Type B pancreatic cell (in vitro differentiated cells): Measurements from ENCODE around the gene CEP162. TPM values are rescaled to one million over a fixed set of nuclear protein-coding genes. Genes with fewer than 3 reads are reported as not detected.
"Not testable (repeated sequence)": the region's sequence is repeated elsewhere in the genome, so short reads cannot be mapped to it uniquely, and the experiment has no call there.

Source experiments
- DNase-seq: peaks from one replicate; pipeline ENCODE4 v3.0.0; 2021; ENCODE audit warnings: mixed read lengths; ENCODE audit not compliant: unreplicated experiment; ENCODE audit errors: extremely low spot score
- H3K27ac Mint-ChIP-seq: 2 replicates; pipeline ENCODE4 v1.8.0; 2021; ENCODE audit warnings: mild to moderate bottlenecking, mixed read lengths
- H3K27me3 Mint-ChIP-seq: 2 replicates; pipeline ENCODE4 v1.8.0; 2021; ENCODE audit warnings: mixed read lengths
- H3K36me3 Mint-ChIP-seq: 2 replicates; pipeline ENCODE4 v1.8.0; 2021; ENCODE audit warnings: mixed read lengths
- H3K4me1 Mint-ChIP-seq: one replicate; pipeline ENCODE4 v1.8.0; 2021; ENCODE audit warnings: mixed read lengths; ENCODE audit not compliant: unreplicated experiment
- H3K4me3 Mint-ChIP-seq: 2 replicates; pipeline ENCODE4 v1.8.0; 2021; ENCODE audit warnings: mild to moderate bottlenecking, mixed read lengths
- H3K9me3 Mint-ChIP-seq: 2 replicates; pipeline ENCODE4 v1.8.0; 2021; ENCODE audit warnings: mixed read lengths
- CTCF ChIP-seq: fragments of 200-600 bp; sonication (generic); conservative IDR thresholded peaks from 2 replicates; pipeline ENCODE4 v1.5.0; 2021; ENCODE audit warnings: antibody characterized with exemption, mild to moderate bottlenecking
- total RNA-seq: library from RNA; stranded (reverse); gene quantifications from 2 replicates; pipeline ENCODE4 v1.2.1, GENCODE V29; 2021; ENCODE audit warnings: low replicate concordance

CEP162 gene
- total RNA-seq, 1 donor from 2014 or later = 17.2 TPM

DNA sequence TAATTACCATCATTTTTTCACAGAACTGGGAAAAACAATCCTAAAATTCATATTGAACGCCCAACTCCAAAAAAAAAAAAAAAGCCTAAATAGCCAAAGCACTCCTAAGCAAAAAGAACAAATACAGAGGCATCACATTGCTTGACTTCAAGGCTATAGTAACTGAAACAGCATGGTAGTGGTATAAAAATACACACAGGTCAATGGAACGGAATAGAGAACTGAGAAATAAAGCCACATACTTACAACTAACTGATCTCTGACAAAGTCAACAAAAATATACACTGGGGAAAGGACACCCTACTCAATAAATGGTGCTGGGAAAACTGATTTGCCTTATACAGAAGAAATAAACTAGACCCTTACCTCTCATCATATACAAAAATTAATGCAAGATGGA, 104.3 kb downstream of the CEP162 start:
- Mint-ChIP-seq H3K27ac (no peak overlapping the region), H3K36me3 (peaks cover 15% of the 10 kb centered on the region), H3K4me3 (no peak overlapping the region), H3K4me1 (no peaks in the 10 kb centered on the region), H3K9me3 (no peaks in the 10 kb centered on the region), H3K27me3 (no peaks in the 10 kb centered on the region)
- TF ChIP-seq CTCF = no peak
- no peak for DNase-seq

DNA sequence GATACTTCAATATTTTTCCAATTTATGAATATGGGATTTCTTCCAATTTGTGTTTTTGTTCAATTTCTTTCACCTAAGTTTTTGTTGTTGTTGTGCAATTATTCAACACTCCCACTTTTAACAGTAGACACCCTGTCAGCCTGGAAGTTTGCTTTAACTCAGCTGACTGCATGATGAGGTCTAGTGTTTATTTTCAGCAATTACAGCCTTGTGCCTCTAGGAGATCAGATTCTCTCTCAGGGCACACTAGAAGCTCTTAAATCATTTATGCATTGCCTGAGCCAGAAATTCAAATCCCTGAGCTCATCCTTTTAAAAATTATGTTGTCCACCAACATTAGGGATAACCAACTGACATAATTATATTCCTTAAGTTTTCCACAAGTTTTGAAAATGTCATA, 108.2 kb downstream of the CEP162 start:
- H3K9me3 Mint-ChIP-seq = peaks cover 14% of the 10 kb centered on the region
- H3K36me3 Mint-ChIP-seq = peaks cover 2% of the 10 kb centered on the region
- H3K4me3 Mint-ChIP-seq = no peak overlapping the region
- peak; percentile 43 for TF ChIP-seq CTCF
- DNase-seq = no peak
- H3K4me1 Mint-ChIP-seq = no peaks in the 10 kb centered on the region
- peaks cover 2% of the 10 kb centered on the region for H3K27me3 Mint-ChIP-seq
- H3K27ac Mint-ChIP-seq = no peak overlapping the region

DNA sequence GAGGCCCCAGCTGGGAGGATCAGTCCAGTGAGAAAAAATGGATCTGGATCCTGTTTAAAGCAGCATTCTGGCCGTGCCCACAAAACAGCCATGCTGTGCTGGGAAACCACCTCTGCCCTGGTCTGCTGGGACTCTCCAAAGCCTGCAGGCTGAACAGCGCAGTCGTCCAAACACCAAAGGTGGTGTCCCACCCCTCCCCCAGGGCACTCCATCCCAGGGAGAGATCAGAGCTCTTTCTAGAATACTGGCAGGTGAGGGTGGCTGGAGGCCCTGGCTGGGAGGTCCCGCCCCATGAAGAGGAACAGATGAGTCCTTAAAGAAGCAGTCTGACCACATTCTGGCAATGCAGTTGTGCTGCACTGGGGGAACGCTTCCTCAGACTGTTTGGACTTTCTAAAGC, 109.3 kb downstream of the CEP162 start:
- Mint-ChIP-seq H3K4me3 (no peak overlapping the region), H3K36me3 (no peaks in the 10 kb centered on the region), H3K9me3 (peaks cover 14% of the 10 kb centered on the region), H3K27ac (no peak overlapping the region), H3K27me3 (peaks cover 2% of the 10 kb centered on the region), H3K4me1 (no peaks in the 10 kb centered on the region)
- DNase-seq = no peak
- TF ChIP-seq CTCF = no peak

DNA sequence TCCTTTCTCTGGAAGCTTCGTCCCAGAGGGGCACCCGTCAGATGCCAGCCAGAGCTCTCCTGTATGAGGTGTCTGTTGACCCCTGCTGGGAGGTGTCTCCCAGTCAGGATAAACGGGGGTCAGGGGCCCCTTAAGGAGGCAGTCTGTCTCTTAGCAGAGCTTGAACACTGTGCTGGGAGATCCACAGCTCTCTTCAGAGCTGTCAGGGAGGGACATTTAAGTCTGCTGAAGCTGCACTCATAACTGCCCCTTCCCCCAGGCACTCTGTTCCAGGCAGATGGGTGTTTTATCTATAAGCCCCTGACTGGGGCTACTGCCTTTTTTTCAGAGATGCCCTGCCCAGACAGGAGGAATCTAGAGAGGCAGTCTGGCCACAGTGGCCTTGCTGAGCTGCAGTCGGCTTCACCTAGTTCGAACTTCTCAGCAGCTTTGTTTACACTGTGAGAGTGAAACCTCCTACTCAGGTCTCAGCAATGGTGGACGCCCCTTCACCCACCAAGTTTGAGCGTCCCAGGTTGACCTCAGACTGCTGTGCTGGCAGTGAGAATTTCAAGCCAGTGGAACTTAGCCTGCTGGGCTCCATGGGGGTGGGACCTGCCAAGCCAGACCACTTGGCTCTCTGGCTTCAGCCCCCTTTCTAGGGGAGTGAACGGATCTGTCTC, 112.4 kb downstream of the CEP162 start:
- not testable (repeated sequence) for H3K4me3 Mint-ChIP-seq, H3K4me1 Mint-ChIP-seq, H3K27me3 Mint-ChIP-seq, H3K36me3 Mint-ChIP-seq, H3K27ac Mint-ChIP-seq, DNase-seq
- H3K9me3 Mint-ChIP-seq = peaks cover 14% of the 10 kb centered on the region

GRCh38 chr6:84111351-84111750, 116.1 kb downstream of the CEP162 start:
- DNase-seq, H3K9me3 Mint-ChIP-seq, H3K36me3 Mint-ChIP-seq, H3K27me3 Mint-ChIP-seq, H3K27ac Mint-ChIP-seq, H3K4me1 Mint-ChIP-seq, H3K4me3 Mint-ChIP-seq: not testable (repeated sequence)

- peaks cover 5% of the 10 kb centered on the region for H3K9me3 Mint-ChIP-seq
Measured at GRCh38 chr6:84107495-84107894, 119.9 kb downstream of the CEP162 start.

GRCh38 chr6:84105215-84105924, 122.1 kb downstream of the CEP162 start:
- not testable (repeated sequence) for H3K27ac Mint-ChIP-seq, H3K4me1 Mint-ChIP-seq, DNase-seq, H3K4me3 Mint-ChIP-seq, H3K9me3 Mint-ChIP-seq, H3K27me3 Mint-ChIP-seq, H3K36me3 Mint-ChIP-seq

More at GRCh38 chr6:84107495-84107894, 119.9 kb downstream of the CEP162 start:
- no peak for TF ChIP-seq CTCF
- H3K36me3 Mint-ChIP-seq = no peaks in the 10 kb centered on the region
- no peak for DNase-seq
- H3K4me1 Mint-ChIP-seq = peaks cover 7% of the 10 kb centered on the region
- H3K27ac Mint-ChIP-seq = no peak overlapping the region
- H3K27me3 Mint-ChIP-seq = no peaks in the 10 kb centered on the region
- no peak overlapping the region for H3K4me3 Mint-ChIP-seq
